Common myeloid progenitor, CD34-positive (primary cell): Measurements from ENCODE around the gene DBX2.

Source experiments
- CTCF ChIA-PET: fragments of 350-600 bp; sonication (Branson Sonifier 250); formaldehyde crosslinking; loops from one replicate; lab custom pipeline; 2021; ENCODE audit warnings: antibody characterized with exemption; lab: Charles Lee
- POLR2A ChIA-PET: fragments of 350-600 bp; sonication (Branson Sonifier 250); formaldehyde crosslinking; loops from one replicate; lab custom pipeline; 2021; ENCODE audit warnings: antibody characterized with exemption; lab: Charles Lee
- DNase-seq, 3 donors: peaks; one replicate each; pipeline versions ENCODE4 v3.0.0 to v3.0.0-alpha.2; 2013
- H3K27ac ChIP-seq, 2 experiments: 1 replicate in 1 of 2; 2 replicates in 1 of 2; pipeline ENCODE4 v1.7.0; 2013; ENCODE audit warnings: inconsistent platforms in 2 of 2, low read length in 2 of 2, mild to moderate bottlenecking in 2 of 2, low read depth in 1 of 2, moderate library complexity in 1 of 2; ENCODE audit not compliant: severe bottlenecking in 2 of 2, insufficient read depth in 1 of 2, poor library complexity in 1 of 2
- H3K27me3 ChIP-seq, 5 experiments: replicated peaks in 2 of 5; 1 replicate in 3 of 5; 2 replicates in 2 of 5; pipeline versions ENCODE4 v1.6.1 to v1.7.0; 2013; ENCODE audit warnings: low read length in 4 of 5, mild to moderate bottlenecking in 2 of 5, moderate library complexity in 2 of 5, inconsistent platforms in 1 of 5; ENCODE audit not compliant: insufficient read depth in 5 of 5, control insufficient read depth in 4 of 5
- H3K36me3 ChIP-seq, 4 experiments: 1 replicate in 2 of 4; 2 replicates in 2 of 4; pipeline versions ENCODE4 v1.6.1 to v1.7.0; 2013; ENCODE audit warnings: low read length in 3 of 4, control low read depth in 1 of 4, mild to moderate bottlenecking in 1 of 4; ENCODE audit not compliant: control insufficient read depth in 4 of 4, insufficient read depth in 4 of 4
- H3K4me1 ChIP-seq, 4 experiments: 1 replicate in 3 of 4; 2 replicates in 1 of 4; pipeline versions ENCODE4 v1.6.1 to v1.7.1; 2013; ENCODE audit warnings: low read length in 3 of 4, mild to moderate bottlenecking in 3 of 4, control low read depth in 1 of 4, inconsistent platforms in 1 of 4, moderate library complexity in 1 of 4; ENCODE audit not compliant: control insufficient read depth in 4 of 4, insufficient read depth in 4 of 4; ENCODE audit errors: control extremely low read depth in 1 of 4
- H3K4me3 ChIP-seq, 7 experiments: 1 replicate in 4 of 7; 2 replicates in 3 of 7; pipeline versions ENCODE4 v1.5.1 to v1.7.0; 2013; ENCODE audit warnings: mild to moderate bottlenecking in 7 of 7, low read length in 6 of 7, moderate library complexity in 6 of 7, inconsistent platforms in 2 of 7, low read depth in 2 of 7, control low read depth in 1 of 7; ENCODE audit not compliant: insufficient read depth in 4 of 7, control insufficient read depth in 1 of 7; ENCODE audit errors: extremely low read depth in 1 of 7
- H3K9me3 ChIP-seq, 5 experiments: 1 replicate in 4 of 5; 2 replicates in 1 of 5; pipeline versions ENCODE4 v1.6.1 to v1.7.1; 2013; ENCODE audit warnings: low read length in 4 of 5, mild to moderate bottlenecking in 2 of 5, inconsistent platforms in 1 of 5, low read depth in 1 of 5, moderate library complexity in 1 of 5; ENCODE audit not compliant: control insufficient read depth in 4 of 5, insufficient read depth in 2 of 5; ENCODE audit errors: control extremely low read depth in 1 of 5
- WGBS: methylation state at CpG from one replicate; pipeline ENCODE4 v1.1.5; 2013; ENCODE audit not compliant: insufficient coverage; 5-methylcytosine and 5-hydroxymethylcytosine counted together

The DBX2 gene

DNA sequence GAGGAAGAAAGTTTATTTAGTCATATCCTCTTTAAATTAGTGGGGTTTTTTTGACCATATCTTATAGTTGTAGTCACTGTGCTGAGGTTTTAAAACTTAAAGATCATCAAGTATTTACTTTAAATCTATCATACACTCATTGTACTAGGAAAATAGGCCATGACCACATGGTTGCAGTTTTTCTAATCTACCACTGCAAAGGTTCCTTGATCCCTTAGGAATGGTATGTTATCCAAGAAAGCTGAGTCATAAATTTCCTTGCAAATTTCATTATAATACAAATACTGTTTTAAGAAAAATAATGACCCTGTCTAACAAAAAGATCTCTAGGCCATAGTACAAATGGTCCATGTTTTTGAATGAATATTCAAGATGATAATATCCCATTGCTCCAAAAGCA, 74.7 kb downstream of the DBX2 start:
- Histone ChIP-seq H3K36me3 (no peaks in the 10 kb centered on the region), H3K4me3 (no peak overlapping the region), H3K27ac (no peak overlapping the region), H3K4me1 (no peaks in the 10 kb centered on the region), H3K9me3 (no peaks in the 10 kb centered on the region), H3K27me3 (no peaks in the 10 kb centered on the region)
- no peak for DNase-seq
- ChIA-PET POLR2A (no interaction called here), CTCF (no interaction called here)

DNA sequence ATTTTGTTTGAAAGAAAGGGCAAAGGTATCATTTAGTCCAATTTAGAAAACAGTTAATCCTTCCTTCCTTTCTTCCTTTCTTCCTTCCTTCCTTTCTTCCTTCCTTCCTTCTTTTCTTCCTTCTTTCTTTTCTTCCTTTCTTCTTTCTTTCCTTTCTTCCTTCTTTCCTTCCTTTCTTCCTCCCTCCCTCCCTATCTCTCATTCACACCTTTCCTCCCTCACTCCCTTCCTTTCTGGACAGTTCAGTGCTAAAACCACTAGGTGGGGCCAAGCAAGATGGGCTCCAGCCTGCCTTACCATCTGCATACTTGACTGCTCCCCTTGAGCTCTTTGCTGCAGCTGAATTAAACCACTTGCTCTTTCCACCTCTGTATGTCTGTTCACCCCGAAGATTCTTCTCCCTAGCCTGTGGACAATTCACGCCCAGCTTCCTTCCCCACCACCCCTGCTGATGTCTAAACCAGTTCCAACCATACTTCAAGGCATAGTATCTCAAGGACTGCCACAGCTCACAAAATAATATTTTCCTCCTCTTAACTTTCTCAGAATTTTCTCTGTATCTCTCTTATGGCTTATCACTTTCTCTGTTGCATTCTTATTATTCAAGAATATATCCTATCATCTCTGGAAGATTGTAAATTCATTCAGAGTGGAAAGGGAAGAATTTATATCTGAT, 78.0 kb downstream of the DBX2 start:
- peaks cover 6 to 20% (median 10%) of the 10 kb centered on the region in 4 experiments for H3K4me1 ChIP-seq
- ChIA-PET CTCF (interaction anchor here (0.7 to 1.0 kb wide), 2 partner anchors 9 to 24 kb away, joined by 3 to 6 read pairs; no protein-coding TSS in a partner anchor), POLR2A (no interaction called here)
- H3K4me3 ChIP-seq = no peak overlapping the region
- H3K36me3 ChIP-seq = no peaks in the 10 kb centered on the region
- DNase-seq = peak in 2 of 3 donors; percentile 14 to 32
- WGBS = 80% methylated on average over 2 of the region's 2 CpGs
- H3K9me3 ChIP-seq = no peaks in the 10 kb centered on the region
- H3K27me3 ChIP-seq = no peaks in the 10 kb centered on the region
- no peak overlapping the region for H3K27ac ChIP-seq

DNA sequence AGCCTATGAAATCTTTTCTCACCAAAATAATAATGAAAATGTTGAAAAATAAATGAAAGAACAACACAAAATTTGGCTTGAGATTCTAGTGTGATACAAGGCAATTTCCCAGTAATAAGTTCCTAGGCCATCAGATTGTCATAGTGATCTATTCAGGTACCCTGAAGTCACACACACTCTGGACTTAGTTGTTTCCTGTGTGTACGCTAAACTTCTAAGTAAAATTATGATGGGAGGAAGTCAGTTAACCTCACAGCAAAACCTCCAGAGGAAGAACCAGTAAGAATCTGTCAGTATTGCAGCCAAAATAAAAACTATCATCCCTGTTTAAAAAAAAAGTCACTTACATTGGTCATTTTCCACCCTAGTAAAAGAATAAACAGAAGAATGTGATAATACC, 81.9 kb downstream of the DBX2 start:
- WGBS = no CpG with 5 or more reads among the region's 1 CpG
- DNase-seq = peak in 2 of 3 donors; percentile 32 to 55
- CTCF ChIA-PET = no interaction called here
- Histone ChIP-seq H3K9me3 (peaks cover 0 to 11% (median 0%) of the 10 kb centered on the region in 5 experiments), H3K4me1 (peaks cover 6 to 20% (median 10%) of the 10 kb centered on the region in 4 experiments), H3K27me3 (no peaks in the 10 kb centered on the region), H3K36me3 (no peaks in the 10 kb centered on the region), H3K4me3 (peak overlapping the region in 1 of 7 experiments; percentile 12), H3K27ac (peak overlapping the region in 1 of 2 experiments; percentile 22)
- POLR2A ChIA-PET = interaction anchor here (0.6 kb wide), 1 partner anchor 310 kb away, joined by 3 read pairs; no protein-coding TSS in a partner anchor
